ENCODE data around the gene WNT3.
"Not testable (repeated sequence)": the region's sequence is repeated elsewhere in the genome, so short reads cannot be mapped to it uniquely, and the experiment has no call there.

The WNT3 gene

GRCh38 chr17:46764709-46765401 lies 53.6 kb downstream of the WNT3 start:
- DNase-seq (ENCODE audit: low spot score), result no peak

GRCh38 chr17:46764000-46764708 lies 54.3 kb downstream of the WNT3 start:
- DNase-seq (ENCODE audit: low spot score), result no peak

- no peak for DNase-seq (ENCODE audit: low spot score)
These were observed 55.1 kb downstream of the WNT3 start for GRCh38 chr17:46763416-46763815.

- no peak for DNase-seq (ENCODE audit: low spot score)
These were observed 59.4 kb downstream of the WNT3 start for GRCh38 chr17:46759141-46759540.

GRCh38 chr17:46758614-46759013 lies 59.9 kb downstream of the WNT3 start:
- no peak for DNase-seq (ENCODE audit: low spot score)

- DNase-seq (ENCODE audit: low spot score), result not testable (repeated sequence)
These were observed 60.9 kb downstream of the WNT3 start for GRCh38 chr17:46757588-46757987.

- no peak for DNase-seq (ENCODE audit: low spot score)
These were observed 61.6 kb downstream of the WNT3 start for GRCh38 chr17:46756861-46757260.

- DNase-seq (ENCODE audit: low spot score), result no peak
These were observed 62.3 kb downstream of the WNT3 start for GRCh38 chr17:46756081-46756735.

GRCh38 chr17:46753776-46754175 lies 64.7 kb downstream of the WNT3 start:
- DNase-seq (ENCODE audit: low spot score), result no peak

- DNase-seq (ENCODE audit: low spot score), result no peak
These were observed 67.1 kb downstream of the WNT3 start for GRCh38 chr17:46751425-46751824.

- DNase-seq (ENCODE audit: low spot score), result no peak
These were observed 73.1 kb downstream of the WNT3 start for GRCh38 chr17:46745376-46745775.

GRCh38 chr17:46744441-46744840 lies 74.1 kb downstream of the WNT3 start:
- DNase-seq (ENCODE audit: low spot score), result no peak

GRCh38 chr17:46742565-46743270 lies 75.8 kb downstream of the WNT3 start:
- DNase-seq (ENCODE audit: low spot score), result no peak

- DNase-seq (ENCODE audit: low spot score), result no peak
These were observed 77.3 kb downstream of the WNT3 start for GRCh38 chr17:46741122-46741730.

- DNase-seq (ENCODE audit: low spot score), result no peak
These were observed 78.5 kb downstream of the WNT3 start for GRCh38 chr17:46739982-46740381.

- no peak for DNase-seq (ENCODE audit: low spot score)
These were observed 79.9 kb downstream of the WNT3 start for GRCh38 chr17:46738544-46738943.

- peak; percentile 39 for DNase-seq (ENCODE audit: low spot score)
These were observed 81.2 kb downstream of the WNT3 start for GRCh38 chr17:46737326-46737725.

GRCh38 chr17:46736100-46736499 lies 82.4 kb downstream of the WNT3 start:
- peak; percentile 70 for DNase-seq (ENCODE audit: low spot score)

- DNase-seq (ENCODE audit: low spot score), result no peak
These were observed 84.5 kb downstream of the WNT3 start for GRCh38 chr17:46733837-46734475.

GRCh38 chr17:46732754-46733398 lies 85.6 kb downstream of the WNT3 start:
- no peak for DNase-seq (ENCODE audit: low spot score)

GRCh38 chr17:46732160-46732559 lies 86.3 kb downstream of the WNT3 start:
- DNase-seq (ENCODE audit: low spot score), result no peak
